NCI-H345 treated with DMSO at 0.1 percent for 48 hours (cell line): Measurements from ENCODE around the gene TXNDC17.
"Not testable (repeated sequence)": the region's sequence is repeated elsewhere in the genome, so short reads cannot be mapped to it uniquely, and the experiment has no call there.

Experiments
- DNase-seq: peaks from one replicate; lab custom pipeline; 2025; ENCODE audit not compliant: unreplicated experiment; lab: John Stamatoyannopoulos, UW

TXNDC17 gene

GRCh38 chr17:6636616-6637457, 4.0 kb upstream of the TXNDC17 start:
- DNase-seq, result no peak

GRCh38 chr17:6637458-6637840, 3.4 kb upstream of the TXNDC17 start:
- DNase-seq, result no peak

GRCh38 chr17:6638046-6638908, 2.6 kb upstream of the TXNDC17 start:
- no peak for DNase-seq

- no peak for DNase-seq
These were observed 1.8 kb upstream of the TXNDC17 start for GRCh38 chr17:6639014-6639585.

- no peak for DNase-seq
These were observed 999 bp upstream of the TXNDC17 start for GRCh38 chr17:6639586-6640535.

- DNase-seq, result no peak
These were observed 495 bp downstream of the TXNDC17 start for GRCh38 chr17:6641247-6641863.

GRCh38 chr17:6642592-6642991, 1.7 kb downstream of the TXNDC17 start:
- no peak for DNase-seq

GRCh38 chr17:6643451-6644125, 2.7 kb downstream of the TXNDC17 start:
- no peak for DNase-seq

- DNase-seq, result no peak
These were observed 7.3 kb downstream of the TXNDC17 start for GRCh38 chr17:6648181-6648580.

- peak; percentile 65 for DNase-seq
These were observed 10.6 kb downstream of the TXNDC17 start, which contains the start of the genes C17orf100 and MED31 for GRCh38 chr17:6651354-6651918. Gene C17orf100 (plus strand): TSS chr17:6651762. CDS start chr17:6651914, 152 bp downstream. Gene MED31 (minus strand): TSS chr17:6651605. CDS start chr17:6651528, 77 bp downstream.

GRCh38 chr17:6651919-6652452, 11.1 kb downstream of the TXNDC17 start:
- DNase-seq, result no peak

GRCh38 chr17:6654841-6655731, 14.2 kb downstream of the TXNDC17 start:
- DNase-seq, result peak; percentile 16

- not testable (repeated sequence) for DNase-seq
These were observed 15.0 kb downstream of the TXNDC17 start for GRCh38 chr17:6655732-6656361.

GRCh38 chr17:6656797-6657632, 16.2 kb downstream of the TXNDC17 start:
- DNase-seq, result not testable (repeated sequence)

GRCh38 chr17:6657633-6658287, 16.9 kb downstream of the TXNDC17 start:
- DNase-seq, result no peak

- not testable (repeated sequence) for DNase-seq
These were observed 17.6 kb downstream of the TXNDC17 start for GRCh38 chr17:6658411-6658810.
